Measurements from ENCODE around the gene AWAT2. TPM values are rescaled to one million over a fixed set of nuclear protein-coding genes. Genes with fewer than 3 reads are reported as not detected.

AWAT2 gene
- total and polyA plus RNA-seq, 2 donors (not counting 1 experiment from before 2014, with no cell fraction given) = not detected

DNA sequence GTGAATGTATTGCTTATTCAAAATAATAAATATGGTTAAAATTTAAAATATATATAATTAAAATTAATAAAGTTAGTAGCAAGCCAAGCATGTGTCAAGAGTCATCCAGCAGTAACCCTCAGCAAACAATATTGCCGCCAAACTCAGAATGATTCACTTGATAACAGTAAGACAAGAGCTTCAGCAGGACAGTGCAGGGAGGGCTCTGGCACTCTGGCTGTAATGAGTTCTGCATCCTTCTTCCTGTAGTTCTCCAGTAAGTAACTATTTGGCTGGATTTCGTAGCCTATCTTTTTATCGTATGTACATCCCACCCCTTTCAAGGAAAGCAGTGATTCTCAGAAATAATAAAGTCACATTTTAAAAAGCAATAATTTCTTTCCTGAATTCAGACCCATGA, 30.1 kb upstream of the AWAT2 start:
- Histone ChIP-seq H3K36me3 (replicated peaks in 1 of 2; ENCODE audit: control extremely low read depth in 1 of 2, control insufficient read depth in 1 of 2, extremely low read depth in 1 of 2, insufficient read depth in 2 of 2, low read length in 1 of 2) (no peaks in the 10 kb centered on the region), H2AFZ (ENCODE audit: insufficient read depth, low read depth, low read length, poor library complexity, severe bottlenecking) (no peak overlapping the region), H3K4me1 (ENCODE audit: control insufficient read depth in 2 of 2, insufficient read depth in 2 of 2, low read length in 2 of 2) (no peaks in the 10 kb centered on the region), H3K9ac (ENCODE audit: low read length) (no peak overlapping the region), H4K20me1 (ENCODE audit: control insufficient read depth, insufficient read depth, low read length, poor library complexity, severe bottlenecking) (no peaks in the 10 kb centered on the region), H3K9me3 (ENCODE audit: control extremely low read depth in 1 of 3, control insufficient read depth in 2 of 3, insufficient read depth in 1 of 3, low read length in 2 of 3) (no peaks in the 10 kb centered on the region), H3K4me3 (ENCODE audit: control extremely low read depth in 1 of 5, extremely low read depth in 1 of 5, insufficient read depth in 1 of 5, low read depth in 2 of 5, low read length in 4 of 5) (no peak overlapping the region), H3K27ac (ENCODE audit: low read length in 2 of 2) (no peak overlapping the region), H3K4me2 (replicated peaks; ENCODE audit: low read depth, low read length, poor library complexity, severe bottlenecking) (no peak overlapping the region), H3K27me3 (replicated peaks in 1 of 4; ENCODE audit: control extremely low read depth in 1 of 4, control insufficient read depth in 3 of 4, insufficient read depth in 4 of 4, low read length in 3 of 4) (no peaks in the 10 kb centered on the region), H3K79me2 (ENCODE audit: control insufficient read depth, insufficient read depth, low read length) (no peaks in the 10 kb centered on the region)
- Mint-ChIP-seq H3K4me3 (no peak overlapping the region), H3K27ac (no peak overlapping the region), H3K27me3 (peaks cover 3% of the 10 kb centered on the region), H3K4me1 (no peaks in the 10 kb centered on the region), H3K9me3 (ENCODE audit: insufficient read depth) (no peaks in the 10 kb centered on the region)
- no CpG with 5 or more reads among the region's 3 CpGs for WGBS (ENCODE audit: insufficient coverage)
- ChIA-PET CTCF (no interaction called here), POLR2A (no interaction called here)
- intact Hi-C loops (cut with micrococcal nuclease) = no loop called here
- no peak for DNase-seq
- no peak for ATAC-seq (ENCODE audit: low read depth)
- TF ChIP-seq EZH2 (IDR thresholded peaks at IDR 0.05; ENCODE audit: borderline replicate concordance, insufficient read depth, low read depth, low read length, poor library complexity, severe bottlenecking) (no peak), CTCF (IDR thresholded peaks at IDR 0.05) (no peak)

DNA sequence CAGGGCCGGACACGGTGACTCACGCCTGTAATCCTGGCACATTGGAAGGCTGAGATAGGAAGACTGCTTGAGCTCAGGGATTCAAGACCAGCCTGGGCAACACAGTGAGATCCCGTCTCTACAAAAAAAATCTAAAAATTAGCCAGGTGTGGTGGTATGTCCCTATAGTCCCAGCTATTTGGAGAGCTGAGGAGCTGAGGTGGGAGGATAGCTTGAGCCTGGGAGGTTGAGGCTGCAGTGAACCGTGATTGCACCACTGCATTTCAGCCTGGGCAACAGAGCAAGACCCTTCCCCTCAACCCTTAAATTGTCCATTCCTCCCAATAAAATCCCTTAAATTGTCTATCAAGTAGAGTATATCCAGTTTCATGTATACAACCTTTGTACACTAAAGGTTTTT, 29.6 kb upstream of the AWAT2 start:
- peaks cover 3% of the 10 kb centered on the region for H3K27me3 Mint-ChIP-seq
- intact Hi-C loops (cut with micrococcal nuclease) = no loop called here
- Histone ChIP-seq H3K36me3 (replicated peaks in 1 of 2; ENCODE audit: control extremely low read depth in 1 of 2, control insufficient read depth in 1 of 2, extremely low read depth in 1 of 2, insufficient read depth in 2 of 2, low read length in 1 of 2) (no peaks in the 10 kb centered on the region), H3K4me1 (ENCODE audit: control insufficient read depth in 2 of 2, insufficient read depth in 2 of 2, low read length in 2 of 2) (no peaks in the 10 kb centered on the region), H4K20me1 (ENCODE audit: control insufficient read depth, insufficient read depth, low read length, poor library complexity, severe bottlenecking) (no peaks in the 10 kb centered on the region), H3K9ac (ENCODE audit: low read length) (no peak overlapping the region), H3K4me2 (replicated peaks; ENCODE audit: low read depth, low read length, poor library complexity, severe bottlenecking) (no peak overlapping the region), H3K9me3 (ENCODE audit: control extremely low read depth in 1 of 3, control insufficient read depth in 2 of 3, insufficient read depth in 1 of 3, low read length in 2 of 3) (no peaks in the 10 kb centered on the region), H3K4me3 (ENCODE audit: control extremely low read depth in 1 of 5, extremely low read depth in 1 of 5, insufficient read depth in 1 of 5, low read depth in 2 of 5, low read length in 4 of 5) (no peak overlapping the region), H2AFZ (ENCODE audit: insufficient read depth, low read depth, low read length, poor library complexity, severe bottlenecking) (no peak overlapping the region), H3K27me3 (replicated peaks in 1 of 4; ENCODE audit: control extremely low read depth in 1 of 4, control insufficient read depth in 3 of 4, insufficient read depth in 4 of 4, low read length in 3 of 4) (no peaks in the 10 kb centered on the region), H3K79me2 (ENCODE audit: control insufficient read depth, insufficient read depth, low read length) (no peaks in the 10 kb centered on the region), H3K27ac (ENCODE audit: low read length in 2 of 2) (no peak overlapping the region)
- H3K4me1 Mint-ChIP-seq = no peaks in the 10 kb centered on the region
- no CpG with 5 or more reads among the region's 5 CpGs for WGBS (ENCODE audit: insufficient coverage)
- ATAC-seq (ENCODE audit: low read depth) (no peak), DNase-seq (no peak)
- TF ChIP-seq CTCF (IDR thresholded peaks at IDR 0.05) = no peak
- TF ChIP-seq EZH2 (IDR thresholded peaks at IDR 0.05; ENCODE audit: borderline replicate concordance, insufficient read depth, low read depth, low read length, poor library complexity, severe bottlenecking) = no peak
- no peak overlapping the region for H3K4me3 Mint-ChIP-seq
- no peaks in the 10 kb centered on the region for H3K9me3 Mint-ChIP-seq (ENCODE audit: insufficient read depth)
- ChIA-PET CTCF (no interaction called here), POLR2A (no interaction called here)
- H3K27ac Mint-ChIP-seq = no peak overlapping the region
